Stimulated activated CD8-positive, alpha-beta memory T cell treated with anti-CD3 and anti-CD28 coated beads, Interleukin-7, amount 100 ng/mL, for 4 hours (primary cell): ENCODE data around the gene USP17L20.
"Not testable (repeated sequence)": the region's sequence is repeated elsewhere in the genome, so short reads cannot be mapped to it uniquely, and the experiment has no call there.

ENCODE experiments used
- DNase-seq, 2 donors: peaks; one replicate each; pipeline ENCODE4 v3.0.0-alpha.2; 2020; ENCODE audit warnings: low read depth in 2 of 2

Gene USP17L20

GRCh38 chr4:9257824-9258223 is at the start of gene USP17L20:
Gene USP17L20 (plus strand): TSS chr4:9258124. CDS start chr4:9258124, 0 bp downstream.
- not testable (repeated sequence) for DNase-seq

GRCh38 chr4:9210357-9210756 is 47.6 kb upstream of the USP17L20 start, which contains the start of gene USP17L10:
Gene USP17L10 (plus strand): TSS chr4:9210657. CDS start chr4:9210657, 0 bp downstream.
- not testable (repeated sequence) for DNase-seq

GRCh38 chr4:9214701-9215100 is 43.2 kb upstream of the USP17L20 start:
- not testable (repeated sequence) for DNase-seq

- DNase-seq, result not testable (repeated sequence)
These were observed 42.8 kb upstream of the USP17L20 start, which contains the start of gene USP17L11 for GRCh38 chr4:9215105-9215504. Gene USP17L11 (plus strand): TSS chr4:9215405. CDS start chr4:9215405, 0 bp downstream.

- DNase-seq, result not testable (repeated sequence)
These were observed 38.1 kb upstream of the USP17L20 start, which contains the start of gene USP17L12 for GRCh38 chr4:9219852-9220251. Gene USP17L12 (plus strand): TSS chr4:9220152. CDS start chr4:9220152, 0 bp downstream.

GRCh38 chr4:9224596-9224995 is 33.3 kb upstream of the USP17L20 start, which contains the start of gene USP17L13:
Gene USP17L13 (plus strand): TSS chr4:9224896. CDS start chr4:9224896, 0 bp downstream.
- DNase-seq, result not testable (repeated sequence)

GRCh38 chr4:9230249-9230648 is 27.7 kb upstream of the USP17L20 start:
- not testable (repeated sequence) for DNase-seq

GRCh38 chr4:9234085-9234484 is 23.8 kb upstream of the USP17L20 start, which contains the start of gene USP17L15:
Gene USP17L15 (plus strand): TSS chr4:9234385. CDS start chr4:9234385, 0 bp downstream.
- not testable (repeated sequence) for DNase-seq

GRCh38 chr4:9238461-9238860 is 19.5 kb upstream of the USP17L20 start:
- DNase-seq, result not testable (repeated sequence)

- DNase-seq, result not testable (repeated sequence)
These were observed 14.3 kb upstream of the USP17L20 start, which contains the start of gene USP17L17 for GRCh38 chr4:9243579-9243978. Gene USP17L17 (plus strand): TSS chr4:9243879. CDS start chr4:9243879, 0 bp downstream.

- not testable (repeated sequence) for DNase-seq
These were observed 9.8 kb upstream of the USP17L20 start, which contains the start of gene USP17L18 for GRCh38 chr4:9247953-9248680. Gene USP17L18 (plus strand): TSS chr4:9248630. CDS start chr4:9248630, 0 bp downstream.

GRCh38 chr4:9253078-9253477 is 4.8 kb upstream of the USP17L20 start, which contains the start of gene USP17L19:
Gene USP17L19 (plus strand): TSS chr4:9253378. CDS start chr4:9253378, 0 bp downstream.
- DNase-seq, result not testable (repeated sequence)

- DNase-seq, result not testable (repeated sequence)
These were observed 4.6 kb downstream of the USP17L20 start, which contains the start of gene USP17L21 for GRCh38 chr4:9262572-9262971. Gene USP17L21 (plus strand): TSS chr4:9262872. CDS start chr4:9262872, 0 bp downstream.

GRCh38 chr4:9267319-9267718 is 9.4 kb downstream of the USP17L20 start, which contains the start of gene USP17L22:
Gene USP17L22 (plus strand): TSS chr4:9267619. CDS start chr4:9267619, 0 bp downstream.
- DNase-seq, result not testable (repeated sequence)

- not testable (repeated sequence) for DNase-seq
These were observed 13.8 kb downstream of the USP17L20 start for GRCh38 chr4:9271719-9272118.
